ENCODE results near the gene LCP2. TPM values are rescaled to one million over a fixed set of nuclear protein-coding genes. Genes with fewer than 3 reads are reported as not detected.
A peak's percentile ranks its signal among the peaks of the same experiment; 100 is the strongest.

LCP2 gene
- total RNA-seq, 4 donors from 2014 or later = 3.9 to 17.9 (median 12.6) TPM

DNA sequence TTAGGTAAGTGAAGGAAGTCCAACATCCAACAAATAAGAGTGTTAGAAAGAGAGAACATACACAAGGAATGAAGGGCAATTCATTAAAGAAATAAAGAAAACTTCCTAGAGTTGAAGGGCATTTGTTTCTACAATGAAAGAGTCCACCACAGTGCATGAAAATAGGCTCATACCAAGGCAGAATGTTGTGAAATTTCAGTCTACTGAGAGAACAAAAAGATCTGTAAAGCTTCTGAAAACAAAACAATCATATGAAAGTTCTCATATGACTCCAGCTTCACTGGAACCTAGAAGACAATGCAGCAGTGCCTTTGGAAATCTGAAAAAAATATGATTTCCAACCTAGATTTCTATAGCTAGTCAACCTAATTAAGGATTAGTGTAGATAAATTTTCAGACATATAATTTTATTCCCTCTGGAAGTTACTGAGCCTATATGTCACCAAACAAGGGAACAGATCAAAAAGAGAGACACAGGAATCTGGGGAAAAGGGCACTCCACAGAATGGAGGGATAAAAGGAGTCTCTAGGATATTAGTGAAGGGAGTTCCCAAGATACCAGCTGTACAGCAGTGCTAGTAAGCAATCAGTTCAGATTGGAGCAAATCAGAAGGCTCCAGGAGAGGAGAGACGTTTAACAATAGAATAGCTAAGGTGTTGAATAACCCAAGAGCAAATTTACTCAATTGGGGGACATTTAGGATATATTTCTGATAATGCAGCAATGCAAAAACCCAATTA lies 59.0 kb downstream of the LCP2 start:
- no peak for DNase-seq
- no peaks in the 10 kb centered on the region for H3K36me3 ChIP-seq
- no peaks in the 10 kb centered on the region for H3K9me3 ChIP-seq
- intact Hi-C loops (cut with DNase I) = no loop called here
- no peaks in the 10 kb centered on the region for H3K4me1 ChIP-seq
- no peaks in the 10 kb centered on the region for H3K27me3 ChIP-seq
- no peak overlapping the region for H3K4me3 ChIP-seq
- H3K27ac ChIP-seq = peak overlapping the region; percentile 48 to 70 (median 64)
- no peak for TF ChIP-seq POLR2A (IDR thresholded peaks at IDR 0.05)
- TF ChIP-seq, protein P1, sequence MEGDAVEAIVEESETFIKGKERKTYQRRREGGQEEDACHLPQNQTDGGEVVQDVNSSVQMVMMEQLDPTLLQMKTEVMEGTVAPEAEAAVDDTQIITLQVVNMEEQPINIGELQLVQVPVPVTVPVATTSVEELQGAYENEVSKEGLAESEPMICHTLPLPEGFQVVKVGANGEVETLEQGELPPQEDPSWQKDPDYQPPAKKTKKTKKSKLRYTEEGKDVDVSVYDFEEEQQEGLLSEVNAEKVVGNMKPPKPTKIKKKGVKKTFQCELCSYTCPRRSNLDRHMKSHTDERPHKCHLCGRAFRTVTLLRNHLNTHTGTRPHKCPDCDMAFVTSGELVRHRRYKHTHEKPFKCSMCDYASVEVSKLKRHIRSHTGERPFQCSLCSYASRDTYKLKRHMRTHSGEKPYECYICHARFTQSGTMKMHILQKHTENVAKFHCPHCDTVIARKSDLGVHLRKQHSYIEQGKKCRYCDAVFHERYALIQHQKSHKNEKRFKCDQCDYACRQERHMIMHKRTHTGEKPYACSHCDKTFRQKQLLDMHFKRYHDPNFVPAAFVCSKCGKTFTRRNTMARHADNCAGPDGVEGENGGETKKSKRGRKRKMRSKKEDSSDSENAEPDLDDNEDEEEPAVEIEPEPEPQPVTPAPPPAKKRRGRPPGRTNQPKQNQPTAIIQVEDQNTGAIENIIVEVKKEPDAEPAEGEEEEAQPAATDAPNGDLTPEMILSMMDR (IDR thresholded peaks at IDR 0.05) = no peak
- 22 to 52% methylated on average over 1 of the region's 1 CpG for WGBS, 2 donors

DNA sequence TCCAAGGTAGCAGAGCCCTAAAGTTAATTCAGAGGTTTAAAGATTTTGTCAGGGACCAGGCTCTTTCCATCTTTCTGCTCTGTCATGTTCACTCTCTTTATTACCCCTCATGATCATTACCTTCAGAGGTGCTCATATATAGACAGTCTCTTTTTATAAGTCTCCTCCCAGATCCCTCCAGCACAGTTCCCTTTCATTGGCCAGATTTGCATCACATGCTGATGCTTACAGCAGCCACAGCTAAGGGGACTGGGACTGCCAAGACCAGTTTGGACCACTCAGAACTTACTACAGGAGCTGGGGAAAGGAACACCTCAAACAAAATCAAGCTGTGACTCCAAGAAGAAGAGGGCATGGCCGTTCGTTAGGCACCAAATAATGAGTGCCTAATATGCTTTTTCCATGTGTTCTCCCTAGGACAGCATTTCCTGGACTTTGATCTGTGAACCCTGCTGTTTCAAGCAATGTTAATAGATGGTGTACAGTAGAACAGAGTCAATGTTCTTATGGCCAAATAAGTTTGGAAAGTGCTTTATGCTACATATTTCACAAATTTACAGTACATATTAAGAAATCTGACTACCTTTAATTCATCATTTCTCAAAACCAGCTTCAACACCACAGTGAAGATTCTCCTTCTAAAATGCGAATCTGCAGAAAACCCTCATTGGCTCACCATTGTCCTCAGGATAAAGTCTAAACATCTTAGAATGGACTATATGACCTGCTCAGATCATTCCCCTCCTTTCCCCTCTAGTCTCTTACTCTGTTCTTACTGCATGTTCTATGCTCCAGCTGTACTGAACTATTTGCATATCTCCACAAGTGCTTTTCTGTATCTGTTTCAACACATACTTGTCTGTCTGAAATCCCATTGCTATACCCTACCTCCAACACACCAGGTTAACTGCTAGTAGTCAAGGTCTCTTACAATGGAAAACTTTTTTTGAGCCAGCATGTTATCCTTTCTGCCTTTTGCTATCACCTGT lies 61.4 kb downstream of the LCP2 start:
- Histone ChIP-seq H3K9me3 (no peaks in the 10 kb centered on the region), H3K4me1 (no peaks in the 10 kb centered on the region), H3K36me3 (no peaks in the 10 kb centered on the region), H3K27me3 (no peaks in the 10 kb centered on the region), H3K4me3 (no peak overlapping the region), H3K27ac (no peak overlapping the region)
- WGBS, 2 donors = 75 to 80% methylated on average over 3 of the region's 3 CpGs
- intact Hi-C loops (cut with DNase I) = no loop called here
- DNase-seq = no peak
- TF ChIP-seq POLR2A (IDR thresholded peaks at IDR 0.05) = no peak
- TF ChIP-seq, protein P1 (IDR thresholded peaks at IDR 0.05) = no peak

DNA sequence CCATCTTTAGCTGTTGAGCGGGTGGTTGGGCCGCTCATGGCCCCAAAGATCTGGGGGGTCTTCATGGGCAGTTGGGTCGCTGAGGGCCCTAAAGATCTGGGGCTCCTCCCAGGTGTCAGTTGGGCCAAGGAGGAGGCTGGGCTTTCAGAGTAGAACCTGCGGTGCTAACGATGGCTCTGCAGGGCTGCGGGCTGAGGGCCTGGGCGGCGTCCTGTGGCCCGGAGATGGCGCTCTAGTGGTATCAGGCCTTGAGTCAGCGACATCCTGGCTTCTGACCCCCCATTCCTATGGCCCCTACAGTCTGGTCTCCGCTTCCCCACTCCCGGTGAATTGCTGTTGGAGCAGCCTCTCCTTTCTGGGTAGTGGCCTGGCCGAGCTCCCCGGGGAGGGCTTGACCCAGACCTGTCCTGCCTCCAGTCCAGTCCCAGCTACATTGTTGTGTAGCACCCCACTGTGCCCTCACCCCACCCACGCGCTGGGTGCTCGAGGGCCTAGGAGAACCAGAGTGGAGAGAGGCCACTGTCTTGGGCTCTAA lies 64.2 kb downstream of the LCP2 start:
- Histone ChIP-seq H3K27me3 (no peaks in the 10 kb centered on the region), H3K27ac (no peak overlapping the region), H3K4me3 (no peak overlapping the region), H3K4me1 (no peaks in the 10 kb centered on the region), H3K36me3 (no peaks in the 10 kb centered on the region), H3K9me3 (no peaks in the 10 kb centered on the region)
- WGBS, 2 donors = 84 to 91% methylated on average over 8 to 11 of the region's 18 CpGs
- DNase-seq = no peak
- intact Hi-C loops (cut with DNase I) = no loop called here
- TF ChIP-seq POLR2A (IDR thresholded peaks at IDR 0.05) = no peak
- TF ChIP-seq, protein P1 (IDR thresholded peaks at IDR 0.05) = no peak

DNA sequence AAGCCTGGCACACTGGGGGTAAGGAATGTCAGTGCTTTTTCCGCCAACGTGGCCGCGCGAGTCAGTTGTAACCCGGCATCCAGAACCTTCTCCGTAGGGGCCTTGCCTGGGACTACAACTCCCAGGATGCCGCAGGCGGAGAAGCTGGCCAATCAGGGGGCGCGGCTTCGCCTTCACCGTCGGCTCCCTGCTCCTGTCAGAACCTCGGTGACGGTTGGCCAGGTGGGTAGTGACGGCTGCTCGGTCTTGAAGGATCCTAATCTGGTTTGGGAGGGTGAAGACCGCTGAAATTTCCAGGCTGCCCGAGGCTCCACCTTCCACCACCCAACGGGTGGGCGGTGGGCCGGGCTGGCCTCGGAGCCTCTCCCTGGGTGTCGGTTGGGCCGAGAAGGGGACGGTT lies 64.8 kb downstream of the LCP2 start, which contains the start of gene C5orf58:
Gene C5orf58 (plus strand): TSS at position 200 of the 400 bp plus-strand sequence. CDS start 1,992 bp downstream, outside the sequence.
- Histone ChIP-seq H3K36me3 (no peaks in the 10 kb centered on the region), H3K9me3 (no peaks in the 10 kb centered on the region), H3K4me1 (no peaks in the 10 kb centered on the region), H3K4me3 (no peak within 1 kb of the TSS), H3K27me3 (no peaks in the 10 kb centered on the region), H3K27ac (no peak within 1 kb of the TSS)
- DNase-seq = no peak
- intact Hi-C loops (cut with DNase I) = no loop called here
- no peak for TF ChIP-seq POLR2A (IDR thresholded peaks at IDR 0.05)
- TF ChIP-seq, protein P1 (IDR thresholded peaks at IDR 0.05) = no peak
- WGBS, 2 donors = 92 to 94% methylated on average over 19 to 20 of the region's 27 CpGs

Measured in esophagus squamous epithelium (tissue), 5 donors.